ENCODE results near the gene STXBP1. TPM values are rescaled to one million over a fixed set of nuclear protein-coding genes. Genes with fewer than 3 reads are reported as not detected.

Gene STXBP1
- total RNA-seq, 2 donors from 2014 or later = 32.2 to 47.6 TPM

GRCh38 chr9:127715470-127716337, 103.6 kb downstream of the STXBP1 start, which contains the start of the genes PTRH1 and TTC16:
TSS of gene PTRH1 (minus strand) at chr9:127715663. CDS start at chr9:127715639, 24 bp downstream.
TSS of gene TTC16 (plus strand) at chr9:127716079. CDS start at chr9:127716146, 67 bp downstream.
- DNase-seq (ENCODE audit: low spot score) = peak; percentile 97
- Histone ChIP-seq H3K9me3 (no peaks in the 10 kb centered on the region), H3K27ac (peak within 1 kb of the TSS; percentile 79 to 86), H3K36me3 (no peaks in the 10 kb centered on the region), H3K4me3 (peak within 1 kb of the TSS; percentile 64 to 65), H3K4me1 (replicated peaks) (no peaks in the 10 kb centered on the region), H3K27me3 (replicated peaks; ENCODE audit: insufficient read depth) (no peaks in the 10 kb centered on the region)
- intact Hi-C loops (cut with DNase I) = loop anchor here (5.0 kb wide), 1 partner anchor 103 kb away; the partner anchor contains the start of gene STXBP1
- TF ChIP-seq CTCF (IDR thresholded peaks at IDR 0.05) (peak in 2 of 4 experiments; percentile 1 to 31), POLR2A (IDR thresholded peaks at IDR 0.05) (peak; percentile 50), POLR2AphosphoS5 (IDR thresholded peaks at IDR 0.05) (peak; percentile 94)
- WGBS = 3% methylated on average over 64 of the region's 65 CpGs

- WGBS = 82% methylated on average over 9 of the region's 9 CpGs
- TF ChIP-seq POLR2A (IDR thresholded peaks at IDR 0.05) (no peak), CTCF (IDR thresholded peaks at IDR 0.05) (no peak), POLR2AphosphoS5 (IDR thresholded peaks at IDR 0.05) (no peak)
- H3K36me3 ChIP-seq = no peaks in the 10 kb centered on the region
- intact Hi-C loops (cut with DNase I) = loop anchor here (5.0 kb wide), 1 partner anchor 104 kb away; the partner anchor contains the start of gene STXBP1
- no peaks in the 10 kb centered on the region for H3K9me3 ChIP-seq
- H3K27me3 ChIP-seq (replicated peaks; ENCODE audit: insufficient read depth) = no peaks in the 10 kb centered on the region
- H3K27ac ChIP-seq = peak overlapping the region; percentile 79 to 86
- no peaks in the 10 kb centered on the region for H3K4me1 ChIP-seq (replicated peaks)
- H3K4me3 ChIP-seq = peak overlapping the region in 1 of 2 donors; percentile 65
- DNase-seq (ENCODE audit: low spot score) = no peak
Observed at GRCh38 chr9:127716412-127716811, 104.3 kb downstream of the STXBP1 start.

DNA sequence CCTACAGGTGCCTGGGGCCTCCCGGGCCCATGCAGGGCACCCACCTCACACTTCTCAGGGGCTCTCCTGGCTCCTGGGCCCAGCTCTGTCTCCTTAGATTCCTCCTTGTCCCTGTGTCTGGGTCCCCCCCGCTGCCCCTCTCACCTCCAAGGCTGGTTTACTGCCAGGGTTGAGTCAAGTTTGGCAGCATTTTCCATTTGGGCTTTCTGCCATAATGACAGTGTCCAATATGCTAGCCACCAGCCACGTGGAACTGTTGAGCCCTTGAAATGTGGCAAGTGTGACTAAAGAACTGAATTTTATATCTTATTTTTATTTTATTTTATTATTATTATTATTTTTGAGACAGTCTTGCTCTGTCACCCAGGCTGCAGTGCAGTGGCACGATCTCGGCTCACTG, 105.7 kb downstream of the STXBP1 start:
- no peaks in the 10 kb centered on the region for H3K4me1 ChIP-seq (replicated peaks)
- no peaks in the 10 kb centered on the region for H3K36me3 ChIP-seq
- no peak overlapping the region for H3K4me3 ChIP-seq
- no peaks in the 10 kb centered on the region for H3K9me3 ChIP-seq
- WGBS = 72% methylated on average over 5 of the region's 5 CpGs
- H3K27ac ChIP-seq = no peak overlapping the region
- no peak for DNase-seq (ENCODE audit: low spot score)
- no peaks in the 10 kb centered on the region for H3K27me3 ChIP-seq (replicated peaks; ENCODE audit: insufficient read depth)
- intact Hi-C loops (cut with DNase I) = loop anchor here (5.0 kb wide), 1 partner anchor 105 kb away; the partner anchor contains the start of gene STXBP1
- TF ChIP-seq POLR2A (IDR thresholded peaks at IDR 0.05) = no peak
- TF ChIP-seq POLR2AphosphoS5 (IDR thresholded peaks at IDR 0.05) = no peak
- TF ChIP-seq CTCF (IDR thresholded peaks at IDR 0.05) = no peak

DNA sequence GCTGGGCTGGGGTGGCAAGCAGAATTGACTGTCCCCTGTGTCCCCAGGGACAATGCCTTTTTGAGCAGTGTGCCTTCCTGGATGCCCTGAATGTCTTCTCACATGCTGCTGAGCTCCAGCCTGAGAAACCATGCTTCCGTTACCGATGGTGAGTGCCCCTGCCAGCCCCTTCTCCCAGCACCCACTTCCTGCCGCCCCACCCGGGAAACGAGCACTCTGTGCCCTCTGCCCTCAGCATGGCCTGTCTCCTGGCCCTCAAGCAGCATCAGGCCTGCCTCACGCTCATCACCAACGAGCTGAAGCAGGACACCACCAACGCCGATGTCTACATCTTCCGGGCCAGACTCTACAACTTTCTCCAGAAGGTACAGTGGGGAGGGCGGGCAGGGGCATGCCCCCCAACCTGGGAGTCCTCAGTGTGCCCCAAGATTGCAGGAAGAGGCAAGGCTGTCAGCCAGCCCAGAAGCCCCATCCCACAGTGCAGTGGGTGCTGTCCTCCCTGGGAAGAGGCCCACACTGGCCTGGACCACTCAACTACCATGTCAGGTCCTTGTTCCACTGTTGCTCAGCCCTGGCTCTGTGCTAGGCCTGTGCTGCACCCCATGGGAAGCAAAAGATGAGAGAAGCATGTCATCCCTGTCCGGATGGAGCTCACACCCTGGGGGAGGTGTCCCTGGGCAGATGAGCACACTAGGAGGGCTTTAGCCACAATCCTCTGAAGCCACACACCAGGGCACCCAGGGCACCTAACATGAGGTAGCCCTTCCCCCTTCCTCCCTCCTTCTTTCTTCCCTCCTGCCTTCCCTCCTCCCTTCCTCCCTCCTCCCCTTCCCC, 108.2 kb downstream of the STXBP1 start:
- TF ChIP-seq CTCF (IDR thresholded peaks at IDR 0.05) (no peak), POLR2A (IDR thresholded peaks at IDR 0.05) (no peak), POLR2AphosphoS5 (IDR thresholded peaks at IDR 0.05) (no peak)
- no peak for DNase-seq (ENCODE audit: low spot score)
- Histone ChIP-seq H3K36me3 (no peaks in the 10 kb centered on the region), H3K27ac (no peak overlapping the region), H3K4me3 (no peak overlapping the region), H3K9me3 (no peaks in the 10 kb centered on the region), H3K4me1 (replicated peaks) (no peaks in the 10 kb centered on the region), H3K27me3 (replicated peaks; ENCODE audit: insufficient read depth) (no peaks in the 10 kb centered on the region)
- WGBS = 81% methylated on average over 12 of the region's 12 CpGs
- intact Hi-C loops (cut with DNase I) = no loop called here
